Measurements from ENCODE around the gene CCDC69. TPM values are rescaled to one million over a fixed set of nuclear protein-coding genes. Genes with fewer than 3 reads are reported as not detected.
A peak's percentile ranks its signal among the peaks of the same experiment; 100 is the strongest.

The CCDC69 gene
- total RNA-seq, 2 experiments from 2014 or later, result 68.0 to 68.9 TPM

DNA sequence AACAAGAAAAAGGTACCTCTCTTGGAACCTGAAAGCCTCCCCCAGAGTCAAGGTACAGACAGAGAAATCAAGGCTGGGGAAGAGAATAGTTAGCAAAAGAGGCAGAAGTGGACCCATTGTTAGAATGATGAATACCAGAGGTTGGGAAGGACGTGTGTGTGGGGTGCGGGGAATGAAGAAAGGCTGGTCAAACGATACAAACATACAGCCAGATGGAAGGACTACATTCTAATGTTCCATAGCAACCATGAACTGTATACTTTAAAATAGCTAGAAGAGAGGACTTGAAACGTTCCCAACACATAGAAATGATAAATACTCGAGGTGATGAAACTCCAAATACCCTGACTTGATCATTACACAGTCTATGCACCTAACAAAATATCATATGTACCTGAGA, 7.1 kb downstream of the CCDC69 start:
- no peak for TF ChIP-seq CTCF (IDR thresholded peaks at IDR 0.05)
- H3K4me3 Mint-ChIP-seq, result peak overlapping the region; percentile 16
- ChIA-PET POLR2A (no interaction called here), CTCF (interaction anchor here (1.6 kb wide), 1 partner anchor 8 kb away, joined by 4 read pairs; no protein-coding TSS in a partner anchor)
- intact Hi-C loops (cut with DNase I, micrococcal nuclease), result no loop called here
- Histone ChIP-seq H3K36me3 (ENCODE audit: insufficient read depth, low read length) (peaks cover 58% of the 10 kb centered on the region), H3K27me3 (ENCODE audit: control insufficient read depth in 1 of 2, insufficient read depth in 2 of 2, low read length in 2 of 2) (no peaks in the 10 kb centered on the region), H3K9me3 (ENCODE audit: control insufficient read depth in 1 of 2, insufficient read depth in 1 of 2, low read length in 2 of 2) (no peaks in the 10 kb centered on the region), H3K27ac (ENCODE audit: low read depth in 1 of 2, low read length in 2 of 2) (peak overlapping the region in 1 of 2 donors; percentile 61), H3K4me1 (ENCODE audit: insufficient read depth, low read length) (peaks cover 99% of the 10 kb centered on the region), H3K4me3 (ENCODE audit: low read length) (no peak overlapping the region)
- peaks cover 96% of the 10 kb centered on the region for H3K4me1 Mint-ChIP-seq (ENCODE audit: low read depth)
- DNase-seq (no peak), ATAC-seq (ENCODE audit: poor library complexity) (no peak)
- H3K27ac Mint-ChIP-seq, result peak overlapping the region; percentile 94
- H3K9me3 Mint-ChIP-seq, result no peaks in the 10 kb centered on the region
- peaks cover 85% of the 10 kb centered on the region for H3K36me3 Mint-ChIP-seq (ENCODE audit: low read depth)
- no peaks in the 10 kb centered on the region for H3K27me3 Mint-ChIP-seq

DNA sequence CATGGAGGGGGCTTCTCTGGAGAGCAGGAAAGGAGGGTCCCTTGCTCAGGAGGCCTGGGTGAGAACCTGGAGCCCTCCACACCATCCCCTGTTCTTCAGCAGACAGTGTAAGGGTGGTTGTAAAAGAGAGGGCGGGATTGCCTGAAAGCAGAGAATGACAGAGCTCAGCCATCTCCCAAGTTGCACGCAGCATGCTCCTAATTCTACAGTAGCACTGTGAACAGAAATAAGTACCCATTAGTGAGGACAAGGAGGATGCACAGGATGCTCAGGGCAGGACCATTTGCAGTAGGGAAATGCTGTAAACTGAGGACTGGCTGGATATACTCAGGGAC, 8.4 kb downstream of the CCDC69 start:
- intact Hi-C loops (cut with DNase I, micrococcal nuclease), result loop anchor here in 1 of 2 experiments (2.0 kb wide), 1 partner anchor 35 kb away; no protein-coding TSS in a partner anchor
- ChIA-PET POLR2A (interaction anchor here (1.0 to 6.2 kb wide), 6 partner anchors 8 to 134 kb away, joined by 4 to 223 read pairs (median 28); partner anchors contain the start of genes CCDC69 and GM2A), CTCF (interaction anchor here (0.8 to 5.1 kb wide), 3 partner anchors 8 to 100 kb away, joined by 3 to 33 read pairs (median 4); partner anchors contain the start of gene CCDC69)
- DNase-seq (no peak), ATAC-seq (ENCODE audit: poor library complexity) (no peak)
- peak overlapping the region; percentile 94 for H3K27ac Mint-ChIP-seq
- Histone ChIP-seq H3K4me3 (ENCODE audit: low read length) (peak overlapping the region; percentile 55), H3K36me3 (ENCODE audit: insufficient read depth, low read length) (peaks cover 47% of the 10 kb centered on the region), H3K9me3 (ENCODE audit: control insufficient read depth in 1 of 2, insufficient read depth in 1 of 2, low read length in 2 of 2) (no peaks in the 10 kb centered on the region), H3K27ac (ENCODE audit: low read depth in 1 of 2, low read length in 2 of 2) (peak overlapping the region; percentile 92 to 97), H3K4me1 (ENCODE audit: insufficient read depth, low read length) (peaks cover 99% of the 10 kb centered on the region), H3K27me3 (ENCODE audit: control insufficient read depth in 1 of 2, insufficient read depth in 2 of 2, low read length in 2 of 2) (no peaks in the 10 kb centered on the region)
- no peaks in the 10 kb centered on the region for H3K9me3 Mint-ChIP-seq
- H3K4me3 Mint-ChIP-seq, result peak overlapping the region; percentile 89
- H3K27me3 Mint-ChIP-seq, result no peaks in the 10 kb centered on the region
- TF ChIP-seq CTCF (IDR thresholded peaks at IDR 0.05), result no peak
- H3K4me1 Mint-ChIP-seq (ENCODE audit: low read depth), result peaks cover 96% of the 10 kb centered on the region
- H3K36me3 Mint-ChIP-seq (ENCODE audit: low read depth), result peaks cover 76% of the 10 kb centered on the region

GRCh38 chr5:151214614-151215545, 9.0 kb downstream of the CCDC69 start:
- peak overlapping the region; percentile 94 for H3K27ac Mint-ChIP-seq
- POLR2A ChIA-PET, result interaction anchor here (0.5 to 6.2 kb wide), 22 partner anchors 8 to 758 kb away, joined by 3 to 223 read pairs (median 4); partner anchors contain the start of genes CCDC69 and GM2A

More at GRCh38 chr5:151214614-151215545, 9.0 kb downstream of the CCDC69 start:
- Histone ChIP-seq H3K27ac (ENCODE audit: low read depth in 1 of 2, low read length in 2 of 2) (peak overlapping the region; percentile 92 to 97), H3K4me3 (ENCODE audit: low read length) (peak overlapping the region; percentile 55), H3K27me3 (ENCODE audit: control insufficient read depth in 1 of 2, insufficient read depth in 2 of 2, low read length in 2 of 2) (no peaks in the 10 kb centered on the region), H3K36me3 (ENCODE audit: insufficient read depth, low read length) (peaks cover 42% of the 10 kb centered on the region), H3K4me1 (ENCODE audit: insufficient read depth, low read length) (peaks cover 99% of the 10 kb centered on the region), H3K9me3 (ENCODE audit: control insufficient read depth in 1 of 2, insufficient read depth in 1 of 2, low read length in 2 of 2) (no peaks in the 10 kb centered on the region)
- no peaks in the 10 kb centered on the region for H3K9me3 Mint-ChIP-seq
- H3K36me3 Mint-ChIP-seq (ENCODE audit: low read depth), result peaks cover 69% of the 10 kb centered on the region
- H3K4me3 Mint-ChIP-seq, result peak overlapping the region; percentile 89
- peaks cover 94% of the 10 kb centered on the region for H3K4me1 Mint-ChIP-seq (ENCODE audit: low read depth)
- TF ChIP-seq CTCF (IDR thresholded peaks at IDR 0.05), result no peak
- no peaks in the 10 kb centered on the region for H3K27me3 Mint-ChIP-seq
- CTCF ChIA-PET, result interaction anchor here (0.6 to 5.1 kb wide), 3 partner anchors 9 to 741 kb away, joined by 3 to 33 read pairs (median 4); partner anchors contain the start of gene CCDC69
- intact Hi-C loops (cut with DNase I, micrococcal nuclease), result loop anchor here (1.0 to 5.0 kb wide), 5 partner anchors 7 to 133 kb away; partner anchors contain the start of genes ANXA6 (in 1 of the 2), GM2A (in 1 of the 2) and TNIP1 (in 1 of the 2)
- DNase-seq, result peak in 5 of 14 experiments; percentile 20 to 76 (median 66)
- no peak for ATAC-seq (ENCODE audit: poor library complexity)

Data from CD4-positive, alpha-beta T cell (primary cell).